M059J (cell line): ENCODE measurements around the gene ZSWIM6. TPM values are rescaled to one million over a fixed set of nuclear protein-coding genes. Genes with fewer than 3 reads are reported as not detected.

ENCODE experiments used
- DNase-seq: peaks from one replicate; pipeline ENCODE4 v3.0.0-alpha.2; 2012; ENCODE audit warnings: low read depth
- total RNA-seq: library from RNA; depleted of rRNA; stranded (reverse); fragments of >200 nt; shearing (Covaris generic); gene quantifications from 2 replicates; pipeline ENCODE4 v1.2.3, GENCODE V29; 2014; rRNA removed

Gene ZSWIM6
- 5.3 and 10.9 TPM in 2 replicates for total RNA-seq

DNA sequence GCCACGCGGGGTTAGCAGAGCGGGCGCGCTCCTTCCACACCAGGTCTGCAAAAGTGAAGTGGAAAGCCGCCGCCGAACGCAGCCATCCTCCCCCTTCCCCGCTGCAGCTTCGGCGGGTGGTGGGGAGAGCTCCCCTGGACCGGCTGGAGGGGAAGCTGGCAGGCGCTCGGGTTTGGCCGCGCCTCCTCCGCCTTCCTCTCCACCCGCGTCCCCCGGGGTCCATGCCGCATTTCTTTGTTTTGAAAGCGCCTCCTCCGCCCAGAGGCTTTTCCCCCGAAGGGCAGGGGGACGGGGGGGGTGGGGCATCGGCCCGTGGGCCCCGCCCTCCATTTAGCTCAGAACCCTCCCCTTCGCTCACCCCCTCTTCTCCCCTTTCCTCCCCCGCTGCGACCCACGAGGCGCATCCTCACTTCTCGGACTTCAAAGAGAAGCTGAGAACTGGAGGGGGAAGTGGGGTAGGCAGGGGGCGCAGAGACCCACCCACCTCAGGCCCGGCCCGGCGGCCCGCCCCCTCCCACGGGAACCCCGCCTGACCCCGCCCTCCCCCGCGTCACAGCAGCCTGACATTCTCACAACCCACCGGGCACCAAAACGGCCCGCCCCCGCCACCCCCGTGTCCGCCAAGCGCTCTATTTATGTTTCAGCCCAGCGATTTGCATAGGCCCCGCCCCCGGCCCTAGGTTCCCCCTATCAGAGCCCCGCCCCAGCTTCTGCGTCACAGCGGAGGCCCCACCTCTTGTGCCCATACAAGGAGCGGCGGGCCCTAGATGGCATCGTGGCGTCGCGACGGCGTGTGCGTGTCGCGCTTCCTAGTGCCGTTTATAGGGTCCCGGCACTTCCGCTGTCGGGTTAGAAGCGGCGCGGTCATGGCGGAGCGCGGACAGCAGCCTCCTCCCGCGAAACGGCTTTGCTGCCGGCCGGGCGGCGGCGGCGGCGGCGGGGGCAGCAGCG is at the start of gene ZSWIM6:
TSS of gene ZSWIM6 (plus strand) at position 852 of the 951 bp plus-strand sequence. CDS start at position 867, 15 bp downstream.
- peak; percentile 98 for DNase-seq

DNA sequence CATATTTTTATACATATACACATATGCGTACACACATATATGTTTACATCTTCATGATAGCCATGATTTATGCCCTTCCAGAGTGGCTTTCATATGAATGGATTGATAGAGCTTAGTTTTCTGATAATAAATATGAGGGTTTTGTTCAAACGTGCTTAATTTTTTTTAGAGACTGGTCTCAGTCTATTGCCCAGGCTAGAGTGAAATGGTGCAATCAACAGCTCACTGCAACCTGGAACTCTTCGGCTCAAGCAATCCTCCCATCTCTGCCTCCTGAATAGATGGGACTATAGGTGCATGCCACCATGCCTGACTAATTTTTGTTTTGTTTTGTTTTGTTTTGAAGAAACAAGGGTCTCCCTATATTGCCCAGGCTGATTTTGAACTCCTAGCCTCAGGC is 48.6 kb upstream of the ZSWIM6 start:
- DNase-seq = no peak

DNA sequence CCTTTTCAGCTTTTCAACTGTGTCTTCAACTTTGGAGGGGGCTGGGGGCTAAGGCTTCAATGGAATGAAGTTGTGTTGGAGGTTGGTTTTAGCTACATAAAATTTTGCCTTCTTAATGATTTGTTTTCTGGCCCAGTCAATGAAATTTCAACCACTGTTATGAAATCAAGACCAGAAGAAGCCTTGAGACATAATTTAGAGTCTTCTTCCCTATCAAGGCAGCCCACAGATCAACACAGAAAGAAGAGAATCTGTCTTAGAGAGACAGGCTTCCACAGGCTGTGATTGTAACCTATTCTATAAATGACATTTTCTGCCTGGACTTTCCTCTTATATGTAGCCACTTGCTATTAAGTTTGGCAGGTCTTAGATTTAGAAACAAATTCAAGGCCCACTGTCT is 46.5 kb upstream of the ZSWIM6 start:
- DNase-seq = no peak

DNA sequence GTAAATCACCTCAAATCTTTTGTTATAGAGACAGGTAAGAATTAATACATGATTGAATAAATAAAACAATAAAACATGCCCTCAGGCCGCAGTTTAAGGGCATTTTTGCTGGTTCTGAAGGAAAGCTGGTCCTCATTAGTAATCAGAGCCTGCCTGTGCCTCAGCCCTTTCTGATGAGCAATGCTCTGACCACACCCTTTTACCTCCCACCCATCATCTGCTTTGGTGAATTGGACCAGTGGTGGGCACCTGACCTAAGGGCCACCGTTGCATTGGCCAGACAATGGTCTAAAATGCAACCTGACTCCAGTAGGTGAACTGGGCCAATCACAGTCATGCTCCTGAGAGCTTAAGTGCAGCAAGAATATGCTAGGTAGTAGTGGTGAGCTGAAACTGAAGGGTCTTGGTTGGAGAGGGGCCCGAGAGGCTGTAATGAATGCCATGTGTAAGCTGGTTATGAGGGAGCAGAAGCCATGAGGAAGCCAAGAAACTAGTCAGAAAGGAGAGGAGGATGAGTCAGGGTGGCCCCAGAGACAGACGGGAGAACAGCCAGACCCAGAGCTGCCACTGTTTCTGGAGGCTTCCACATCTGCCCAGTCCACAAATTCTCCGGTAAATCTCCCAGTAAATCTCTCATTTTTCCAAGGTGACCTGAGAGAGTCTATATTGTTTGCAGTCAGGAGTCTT is 45.5 kb upstream of the ZSWIM6 start:
- DNase-seq = peak; percentile 46

DNA sequence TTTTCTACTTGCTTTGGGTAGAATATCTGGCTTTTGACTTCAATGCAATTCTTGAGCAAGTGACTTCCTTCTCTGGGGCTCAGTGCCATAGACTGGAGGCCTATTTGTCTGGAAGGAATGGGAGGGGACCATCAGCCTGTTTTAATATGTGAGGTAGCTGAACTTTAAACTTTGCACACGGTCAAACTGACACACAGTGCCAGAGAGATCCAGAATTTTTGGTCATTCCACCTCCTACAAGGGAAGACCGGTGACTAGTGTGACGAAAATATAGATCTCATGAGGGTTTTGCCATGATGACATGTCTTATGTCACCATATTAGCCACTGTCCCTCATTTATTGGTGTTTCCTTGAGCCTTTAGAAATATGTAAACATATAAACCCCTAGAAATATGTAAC is 44.6 kb upstream of the ZSWIM6 start:
- no peak for DNase-seq

DNA sequence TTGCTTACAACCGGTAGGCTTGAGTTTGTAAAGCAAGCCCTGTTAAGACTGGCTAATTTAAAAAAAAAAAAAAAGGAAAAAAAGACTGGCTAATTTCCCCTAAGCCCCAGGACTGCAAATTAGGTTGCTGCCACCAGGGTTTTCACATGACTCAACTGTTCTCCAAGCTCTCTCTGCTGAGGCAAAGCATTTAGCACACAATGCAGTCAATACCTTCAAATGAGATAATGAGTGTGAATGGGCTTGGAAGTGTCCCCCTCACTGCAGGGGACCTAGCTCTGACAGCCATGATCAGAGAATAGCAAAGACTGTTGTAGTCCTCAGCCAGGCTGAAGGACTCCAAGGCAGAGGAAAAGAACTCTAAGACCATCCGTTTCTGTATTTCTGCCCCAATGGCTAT is 42.8 kb upstream of the ZSWIM6 start:
- no peak for DNase-seq

DNA sequence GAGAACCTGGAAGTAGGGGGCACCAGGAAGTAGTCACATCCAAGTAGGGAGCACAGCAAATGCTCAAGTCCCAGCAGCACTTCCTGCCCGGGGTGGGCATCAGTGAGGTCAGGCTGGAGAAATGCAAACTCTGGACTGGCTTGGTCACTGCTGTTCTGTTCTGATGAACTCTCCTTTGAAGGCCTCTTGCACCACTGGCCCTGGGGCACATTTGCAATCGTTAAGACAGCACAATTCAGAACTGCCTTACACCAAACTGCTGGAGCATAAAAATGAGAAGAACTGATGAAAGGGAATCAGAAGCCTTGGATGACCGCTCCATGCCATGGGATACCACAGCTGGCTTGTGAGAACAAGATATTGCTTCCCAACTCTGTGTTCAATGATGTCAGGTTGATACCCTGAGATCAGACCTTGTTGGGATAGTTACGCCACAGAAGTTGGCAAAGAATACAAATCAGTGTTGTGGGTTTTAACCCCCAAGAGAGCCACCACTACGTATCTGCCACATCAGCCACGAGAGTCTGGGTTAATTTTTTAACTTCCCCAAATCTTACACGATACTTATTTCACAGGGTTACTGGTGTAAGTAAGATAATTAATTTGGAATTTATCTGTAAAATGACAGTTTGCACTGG is 42.3 kb upstream of the ZSWIM6 start:
- DNase-seq = peak; percentile 51

DNA sequence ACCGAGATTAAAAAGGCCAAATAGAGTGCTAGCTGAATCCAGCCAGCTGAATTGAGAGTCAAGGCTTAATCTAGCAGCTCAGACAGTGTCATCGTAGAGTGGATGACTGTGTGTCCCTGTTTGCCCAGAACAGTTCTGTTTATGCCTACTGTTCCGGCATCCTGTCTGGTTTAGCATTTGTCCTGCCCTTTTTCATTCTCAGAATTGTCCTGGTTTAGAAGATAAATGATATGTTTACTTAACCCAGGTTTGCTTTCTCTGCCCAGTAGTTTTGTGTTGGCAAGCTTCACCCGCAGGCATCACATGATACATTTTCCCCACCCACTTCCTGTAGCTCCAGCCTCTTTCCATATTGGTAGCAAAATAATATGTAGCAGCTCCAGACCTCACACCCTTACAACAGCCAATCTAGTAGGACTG is 41.3 kb upstream of the ZSWIM6 start:
- DNase-seq = peak; percentile 91

DNA sequence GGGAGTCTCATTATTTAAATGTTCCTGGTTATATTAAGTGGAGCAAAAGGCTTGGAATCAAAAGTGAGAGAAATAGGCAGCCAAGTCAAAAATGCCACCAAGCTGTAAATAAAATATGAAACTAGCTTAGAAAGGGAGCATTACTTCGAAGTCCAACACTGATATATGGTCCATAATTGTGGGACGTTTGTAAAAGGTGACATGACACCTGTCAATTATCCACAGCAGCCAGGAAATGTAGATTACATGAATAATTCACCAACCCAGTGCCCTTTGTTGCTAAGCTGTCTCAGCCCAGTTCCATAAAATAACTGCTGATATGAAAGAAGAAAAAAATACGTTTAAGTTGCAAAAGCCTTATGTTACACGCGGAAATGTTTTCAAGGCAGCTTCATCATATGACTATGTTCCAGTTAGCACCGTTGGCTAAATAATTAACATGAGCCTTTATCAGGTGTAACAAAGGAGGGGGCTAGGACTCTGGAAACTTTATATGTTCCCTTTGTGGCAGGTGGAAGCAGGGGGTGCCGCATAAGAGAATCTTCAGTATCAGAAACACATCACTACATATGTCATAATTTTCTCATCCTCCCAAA is 39.9 kb upstream of the ZSWIM6 start:
- DNase-seq = no peak

DNA sequence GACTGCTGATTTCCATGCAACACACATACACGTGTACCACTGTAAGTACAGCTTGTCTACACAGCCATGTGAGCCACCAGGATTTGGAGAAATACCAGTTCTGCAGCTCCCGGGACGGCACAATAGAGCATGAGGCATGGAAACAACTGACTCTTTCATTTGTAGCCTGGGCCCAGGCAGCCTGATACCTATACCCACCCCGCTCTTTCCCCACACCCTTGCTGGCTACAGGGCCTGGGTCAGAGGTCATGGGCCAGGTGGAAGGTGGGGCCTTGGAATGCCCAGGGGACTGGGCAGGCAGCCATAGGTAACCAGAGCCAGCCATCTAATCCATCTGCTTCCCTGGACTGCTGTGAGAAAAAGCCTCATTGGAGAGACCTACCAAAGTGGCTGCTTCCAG is 39.0 kb upstream of the ZSWIM6 start:
- DNase-seq = no peak

DNA sequence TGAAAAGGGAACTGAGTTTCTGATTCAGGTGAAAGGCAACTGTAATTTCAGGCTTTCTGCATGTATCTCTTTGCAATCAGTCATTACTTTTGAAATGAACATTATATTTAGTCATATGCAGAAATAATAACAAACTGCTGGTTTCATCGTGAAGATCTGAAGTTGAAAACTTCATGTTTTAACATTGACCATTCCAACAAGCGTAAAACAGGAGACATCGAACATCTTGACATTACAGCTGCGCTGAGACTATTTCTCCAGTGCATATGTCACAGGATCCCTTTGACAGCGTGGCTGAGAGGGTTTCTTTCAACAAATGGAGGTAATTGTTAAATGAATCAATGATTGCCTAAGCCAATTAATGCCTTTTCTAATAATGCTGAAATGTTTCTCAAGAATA is 38.2 kb upstream of the ZSWIM6 start:
- no peak for DNase-seq

DNA sequence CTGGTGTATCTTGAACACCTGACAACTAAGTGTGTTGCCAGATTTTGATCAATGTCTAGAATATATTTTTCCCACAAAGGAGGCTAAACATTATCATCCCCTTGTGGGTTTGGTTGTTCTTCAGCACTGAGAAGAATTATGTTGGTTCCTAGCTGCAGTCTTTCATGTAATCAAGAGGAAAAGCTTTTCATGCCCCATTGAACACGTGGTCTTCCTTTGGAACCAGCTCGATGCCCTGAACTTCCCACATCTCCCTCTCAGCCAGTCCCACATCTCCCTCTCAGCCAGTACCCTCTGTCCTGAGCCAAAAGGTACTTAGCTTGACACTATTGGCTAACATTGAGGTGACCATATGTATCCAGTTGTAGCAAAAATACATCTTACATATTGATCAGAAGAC is 36.7 kb upstream of the ZSWIM6 start:
- no peak for DNase-seq

DNA sequence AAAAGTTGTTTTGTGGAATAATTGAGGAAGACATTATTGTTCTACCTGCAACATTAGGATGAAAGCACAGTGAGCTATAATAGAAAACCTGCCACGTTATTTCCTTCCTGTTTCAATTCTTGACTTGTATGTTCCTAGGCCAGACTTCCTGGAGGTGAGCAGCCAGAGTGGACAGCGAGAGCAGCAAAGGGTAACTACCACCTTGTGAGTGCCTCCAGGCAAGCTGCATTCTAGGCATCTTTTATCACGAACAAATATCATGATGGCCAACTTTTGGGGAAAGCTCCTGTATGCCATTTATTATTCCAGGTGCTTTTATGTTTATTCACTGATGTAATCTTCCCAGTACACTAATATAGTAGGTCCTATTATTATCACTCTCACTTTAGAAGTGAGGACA is 34.0 kb upstream of the ZSWIM6 start:
- no peak for DNase-seq

DNA sequence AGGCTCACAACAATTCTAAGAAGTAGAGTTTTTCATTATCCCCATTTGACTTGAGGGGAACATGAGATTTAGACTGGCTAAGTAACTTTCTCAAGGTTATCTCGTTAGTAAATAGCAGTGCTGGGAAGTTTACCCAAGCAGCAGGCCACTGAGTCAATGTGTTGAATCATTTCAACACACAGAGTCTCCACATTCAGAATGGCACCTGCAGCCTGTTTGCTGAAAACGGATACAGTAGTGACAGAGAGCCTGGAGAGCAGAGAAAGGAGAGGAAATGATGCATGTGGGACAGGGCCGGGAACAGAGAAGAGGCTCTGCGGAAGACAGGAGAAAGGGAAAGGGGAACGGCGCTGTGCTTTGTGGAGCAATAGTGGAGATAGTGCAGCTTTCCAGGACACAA is 33.5 kb upstream of the ZSWIM6 start:
- DNase-seq = peak; percentile 59

DNA sequence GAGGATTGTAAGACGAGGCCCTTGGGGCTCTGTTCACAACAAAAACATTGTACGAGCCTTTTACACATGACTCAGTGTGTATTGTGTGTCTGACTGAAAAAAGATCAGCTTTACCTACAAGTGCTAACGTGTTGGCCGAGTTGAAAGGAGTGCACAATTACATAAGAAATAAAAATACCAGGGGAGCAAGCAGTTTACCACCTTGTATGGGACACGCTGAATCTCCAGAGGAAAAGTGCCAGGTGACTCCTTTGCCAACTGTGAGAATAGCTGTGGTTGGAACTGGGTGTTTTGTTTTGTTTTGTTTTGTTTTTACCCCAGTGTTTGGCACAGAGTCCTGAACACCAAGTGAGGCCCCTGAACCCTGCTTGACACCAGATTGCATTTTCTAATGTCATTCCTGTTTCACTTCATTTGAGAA is 32.8 kb upstream of the ZSWIM6 start:
- DNase-seq = peak; percentile 72

DNA sequence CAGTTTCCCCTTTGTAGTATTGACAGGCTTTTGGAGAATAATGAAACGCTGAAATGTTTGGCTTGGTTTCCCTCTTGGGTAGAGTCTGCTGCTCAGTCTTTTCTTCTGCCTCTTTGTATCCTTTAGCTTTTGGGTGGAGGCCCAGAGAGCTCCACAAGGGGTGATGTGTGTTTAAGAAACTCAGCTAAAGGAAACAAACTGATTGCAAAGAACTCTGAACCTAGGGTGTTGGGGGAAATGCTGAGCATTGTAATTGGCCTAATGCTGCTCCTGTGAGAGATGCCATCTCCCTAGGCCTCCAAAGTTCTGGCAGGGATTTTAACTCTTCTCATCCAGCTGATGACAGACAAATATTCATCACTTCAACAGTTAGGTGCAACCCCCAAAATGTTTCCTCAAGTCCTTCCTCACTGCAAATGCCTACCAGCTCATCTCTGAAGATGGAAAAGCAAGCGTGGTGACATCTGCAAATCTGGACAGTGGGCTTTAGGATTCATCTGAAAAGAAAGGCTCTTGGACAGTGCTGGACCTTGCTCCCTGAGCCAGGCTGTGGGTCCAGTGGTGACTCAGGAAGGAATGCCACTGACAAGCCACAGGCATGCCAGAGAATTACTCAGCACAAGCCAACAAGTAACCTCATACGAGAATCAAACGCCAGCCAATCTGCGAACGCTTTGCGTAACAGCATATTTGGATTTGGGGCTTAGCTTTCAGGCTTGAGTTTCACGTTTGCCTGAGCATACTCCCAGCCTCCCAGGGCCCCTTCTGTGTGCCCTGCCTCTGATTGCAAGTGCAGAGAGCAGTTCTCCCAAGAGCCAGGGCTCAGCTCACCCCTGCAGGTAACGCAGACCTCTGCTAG is 30.5 kb upstream of the ZSWIM6 start:
- DNase-seq = peak; percentile 99

DNA sequence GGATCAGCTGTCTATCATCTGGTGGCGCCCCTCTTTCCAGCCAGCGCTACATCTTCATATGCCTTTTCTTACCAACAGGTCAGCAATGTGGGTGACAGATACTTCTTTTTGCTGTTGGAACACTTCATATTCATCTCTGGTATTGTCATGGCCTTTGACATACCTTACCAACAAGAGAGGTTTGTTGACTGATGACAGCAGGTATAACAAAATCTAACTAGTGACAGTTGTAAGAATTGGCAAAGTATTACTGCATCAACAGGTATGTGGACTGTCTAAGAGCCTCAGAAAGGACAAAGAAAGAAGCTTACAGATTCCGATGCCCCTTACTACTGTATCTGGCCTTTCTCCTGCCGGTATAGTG is 29.9 kb upstream of the ZSWIM6 start:
- no peak for DNase-seq

DNA sequence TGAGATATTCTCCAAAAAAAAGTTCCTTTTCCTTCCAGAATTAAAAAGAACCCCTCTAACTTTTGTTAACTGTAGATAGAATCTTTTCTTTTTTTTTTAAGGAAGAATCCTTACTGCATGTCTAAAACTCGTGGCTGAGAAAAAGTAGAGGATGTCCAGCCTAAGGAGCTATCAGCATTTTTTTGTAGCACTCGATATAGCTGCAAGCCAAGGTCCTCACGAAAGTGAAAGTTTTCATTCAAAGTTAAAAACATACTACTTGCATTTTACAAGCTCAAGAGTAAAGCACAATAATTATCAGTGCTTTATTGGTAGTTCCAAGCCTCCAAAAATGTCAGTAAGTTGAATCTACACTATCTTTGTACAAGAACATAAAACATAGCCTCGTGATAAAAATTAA is 28.7 kb upstream of the ZSWIM6 start:
- no peak for DNase-seq

DNA sequence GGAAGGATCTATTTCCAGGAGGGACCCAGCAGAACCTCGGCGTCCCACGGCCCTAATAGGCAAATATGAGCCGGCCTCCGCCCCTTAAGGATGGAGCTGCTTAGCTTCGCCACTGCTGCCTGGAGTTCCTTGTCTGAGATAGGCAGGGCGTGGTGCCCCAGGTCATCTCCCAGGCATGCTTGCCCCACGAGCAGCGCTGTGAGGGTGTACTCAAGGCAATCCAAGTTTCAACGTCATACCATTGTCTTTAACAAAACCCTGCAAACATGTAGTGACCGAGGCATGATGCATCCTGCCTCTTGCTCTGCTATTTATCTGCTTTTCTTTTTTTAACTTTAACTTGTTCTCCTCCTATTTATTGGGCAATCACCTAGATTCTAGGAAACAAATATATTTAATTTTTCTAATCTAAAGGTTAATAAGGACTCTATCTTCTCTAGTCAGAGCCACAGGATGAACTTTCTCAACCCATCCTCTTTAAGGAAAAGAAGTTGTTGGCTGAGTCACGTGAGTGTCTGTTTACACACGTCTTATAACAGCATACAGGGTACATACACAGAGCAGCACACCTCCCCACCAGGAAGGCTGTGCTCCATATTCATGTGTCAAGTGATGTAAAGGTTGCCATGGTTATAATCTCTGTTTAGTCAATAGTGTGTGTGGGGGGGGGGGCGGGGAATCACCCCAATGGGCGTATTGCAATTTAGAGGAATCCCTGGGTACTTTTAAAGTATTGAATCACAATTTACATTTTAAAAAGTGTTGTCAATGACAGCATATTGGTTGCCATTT is 27.3 kb upstream of the ZSWIM6 start:
- DNase-seq = peak; percentile 82

DNA sequence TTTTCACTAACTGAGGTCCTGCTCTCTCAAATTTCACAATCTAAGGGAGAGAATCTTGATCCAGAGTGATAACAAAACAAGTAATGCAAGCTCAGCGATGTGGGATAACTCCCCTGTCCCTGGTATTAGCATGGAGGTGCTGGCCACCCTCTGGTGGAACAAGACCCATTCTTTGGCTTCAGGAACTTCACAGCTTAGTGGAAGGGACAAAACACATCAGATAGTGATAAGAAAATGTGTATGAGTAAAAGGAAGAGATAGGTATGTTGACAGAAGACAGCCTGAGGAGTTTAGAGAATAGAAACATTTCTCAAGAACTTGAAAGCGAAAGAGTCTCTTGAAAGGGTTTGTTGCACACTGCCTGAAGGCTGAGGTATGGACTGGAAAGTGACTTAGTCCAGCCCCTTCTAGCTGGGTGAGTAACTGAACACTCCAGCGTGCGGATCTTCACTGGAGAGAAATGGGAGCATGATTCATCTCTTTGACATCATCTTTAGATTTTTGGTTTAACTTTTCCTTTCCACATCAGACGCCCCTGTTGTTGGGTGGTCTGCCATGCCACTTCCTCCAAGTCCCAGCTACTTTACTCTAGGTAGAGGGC is 25.4 kb upstream of the ZSWIM6 start:
- peak; percentile 89 for DNase-seq
